IMR-90 (cell line): ENCODE data around the gene CLEC2A. TPM values are rescaled to one million over a fixed set of nuclear protein-coding genes. Genes with fewer than 3 reads are reported as not detected.

Experiments
- ATAC-seq: fragments of 200-7000 bp; cut with Tn5 transposase; 2 replicates; pipeline ENCODE4 v1.9.1; 2020; ENCODE audit warnings: low read depth, mild to moderate bottlenecking, moderate library complexity
- BruUV-seq: library from RNA; stranded (reverse); fragments of 400-500 nt; replicated peaks from 2 replicates; lab custom pipeline; 2021; lab: Mats Ljungman, UMichigan
- CTCF ChIA-PET: fragments of 300-600 bp; formaldehyde crosslinking; extraction: SDS; loops from one replicate; lab custom pipeline; 2021; ENCODE audit warnings: antibody characterized with exemption; lab: Yijun Ruan, JAX
- POLR2A ChIA-PET: fragments of 300-600 bp; sonication (Branson Sonifier 250); formaldehyde crosslinking; loops from one replicate; lab custom pipeline; 2022; ENCODE audit warnings: antibody characterized with exemption; ENCODE audit not compliant: unreplicated experiment; lab: Charles Lee
- DNase-seq: peaks from one replicate; pipeline ENCODE4 v3.0.0; 2013
- H2AFZ ChIP-seq: replicated peaks from 2 replicates; pipeline ENCODE3; 2013; ENCODE audit warnings: low read length, mild to moderate bottlenecking; ENCODE audit not compliant: poor library complexity
- H2AK5ac ChIP-seq: 2 replicates; pipeline ENCODE4 v1.6.1; 2013; ENCODE audit warnings: low read depth, low read length, inconsistent platforms
- H2AK9ac ChIP-seq: replicated peaks from 2 replicates; pipeline ENCODE3; 2013; ENCODE audit warnings: mild to moderate bottlenecking, low read depth, low read length, moderate library complexity; ENCODE audit not compliant: poor library complexity
- H2BK120ac ChIP-seq: 2 replicates; pipeline ENCODE4 v1.6.1; 2013; ENCODE audit warnings: low read depth, low read length, inconsistent platforms
- H2BK15ac ChIP-seq: 3 replicates; pipeline ENCODE4 v1.6.1; 2013; ENCODE audit warnings: low read depth, low read length, inconsistent platforms
- H2BK20ac ChIP-seq: 2 replicates; pipeline ENCODE4 v1.6.1; 2013; ENCODE audit warnings: low read depth, mild to moderate bottlenecking, inconsistent platforms, low read length, moderate library complexity
- H2BK5ac ChIP-seq: 2 replicates; pipeline ENCODE4 v1.6.1; 2013; ENCODE audit warnings: mild to moderate bottlenecking, low read depth, low read length, inconsistent platforms; ENCODE audit not compliant: poor library complexity, severe bottlenecking
- H3K14ac ChIP-seq: replicated peaks from 2 replicates; pipeline ENCODE4 v1.6.1; 2013; ENCODE audit warnings: low read depth, low read length, inconsistent platforms
- H3K18ac ChIP-seq: 2 replicates; pipeline ENCODE4 v1.6.1; 2013; ENCODE audit warnings: low read depth, low read length, control low read depth
- H3K23ac ChIP-seq: 2 replicates; pipeline ENCODE4 v1.6.1; 2013; ENCODE audit warnings: low read depth, low read length, inconsistent platforms
- H3K27ac ChIP-seq: 2 replicates; pipeline ENCODE4 v1.5.1; 2013; ENCODE audit warnings: mild to moderate bottlenecking, control low read depth, low read length; ENCODE audit not compliant: insufficient read depth
- H3K27me3 ChIP-seq: 2 replicates; pipeline ENCODE4 v1.6.1; 2013; ENCODE audit warnings: low read length; ENCODE audit not compliant: control insufficient read depth, insufficient read depth
- H3K36me3 ChIP-seq: 2 replicates; pipeline ENCODE4 v1.6.1; 2013; ENCODE audit warnings: low read length, mixed read lengths; ENCODE audit not compliant: control insufficient read depth, insufficient read depth
- H3K4ac ChIP-seq: 2 replicates; pipeline ENCODE4 v1.6.1; 2013; ENCODE audit warnings: low read depth, low read length, inconsistent platforms
- H3K4me1 ChIP-seq: 2 replicates; pipeline ENCODE4 v1.6.1; 2013; ENCODE audit warnings: low read length, mixed read lengths; ENCODE audit not compliant: control insufficient read depth, insufficient read depth
- H3K4me2 ChIP-seq: 2 replicates; pipeline ENCODE4 v1.6.1; 2013; ENCODE audit warnings: low read depth, mild to moderate bottlenecking, control low read depth, low read length, moderate library complexity
- H3K4me3 ChIP-seq: 2 replicates; pipeline ENCODE4 v1.5.1; 2013; ENCODE audit warnings: low read depth, mild to moderate bottlenecking, control low read depth, low read length, moderate library complexity; ENCODE audit not compliant: insufficient read depth
- H3K56ac ChIP-seq: 2 replicates; pipeline ENCODE4 v1.6.1; 2013; ENCODE audit warnings: low read length, inconsistent platforms; ENCODE audit not compliant: insufficient read depth; ENCODE audit errors: extremely low read depth
- H3K79me1 ChIP-seq, 2 experiments: 2 replicates each; pipeline ENCODE4 v1.6.1; 2013; ENCODE audit warnings: low read length in 2 of 2, inconsistent platforms in 1 of 2, low read depth in 1 of 2
- H3K9ac ChIP-seq: 2 replicates; pipeline ENCODE4 v1.6.1; 2013; ENCODE audit warnings: low read depth, low read length, control low read depth
- H3K9me1 ChIP-seq: 2 replicates; pipeline ENCODE4 v1.6.1; 2013; ENCODE audit warnings: low read length, inconsistent platforms; ENCODE audit not compliant: insufficient read depth
- H3K9me3 ChIP-seq: 2 replicates; pipeline ENCODE4 v1.6.1; 2013; ENCODE audit warnings: low read length; ENCODE audit not compliant: control insufficient read depth, insufficient read depth
- H4K20me1 ChIP-seq: 2 replicates; pipeline ENCODE4 v1.6.1; 2013; ENCODE audit warnings: low read length, inconsistent platforms; ENCODE audit not compliant: insufficient read depth
- H4K5ac ChIP-seq: 2 replicates; pipeline ENCODE4 v1.6.1; 2013; ENCODE audit warnings: mild to moderate bottlenecking, low read depth, low read length, control low read depth
- H4K8ac ChIP-seq, 2 experiments: 2 replicates each; pipeline ENCODE4 v1.6.1; 2013; ENCODE audit warnings: low read depth in 2 of 2, low read length in 2 of 2, control low read depth in 1 of 2, inconsistent platforms in 1 of 2
- H4K91ac ChIP-seq: 2 replicates; pipeline ENCODE4 v1.6.1; 2013; ENCODE audit warnings: low read depth, low read length, inconsistent platforms; ENCODE audit not compliant: insufficient read depth
- BHLHE40 ChIP-seq: fragments of 150-350 bp; IDR thresholded peaks from 2 replicates; pipeline ENCODE4 v1.6.1; 2016; ENCODE audit warnings: mild to moderate bottlenecking, low read depth, low read length
- CEBPB ChIP-seq: IDR thresholded peaks from 2 replicates; pipeline ENCODE4 v1.6.1; 2012; ENCODE audit warnings: low read depth, low read length, improper control_type of control experiment
- CHD1 ChIP-seq: IDR thresholded peaks from 2 replicates; pipeline ENCODE4 v1.6.1; 2012; ENCODE audit warnings: low read depth, low read length, improper control_type of control experiment
- MXI1 ChIP-seq: IDR thresholded peaks from 2 replicates; pipeline ENCODE4 v1.6.1; 2012; ENCODE audit warnings: low read depth, mild to moderate bottlenecking, low read length, moderate library complexity, borderline replicate concordance
- NFE2L2 ChIP-seq: fragments of 150-350 bp; IDR thresholded peaks from 2 replicates; pipeline ENCODE4 v1.6.1; 2016; ENCODE audit warnings: low read depth, mild to moderate bottlenecking, low read length
- RCOR1 ChIP-seq: IDR thresholded peaks from 2 replicates; pipeline ENCODE4 v1.6.1; 2012; ENCODE audit warnings: mild to moderate bottlenecking, low read length, improper control_type of control experiment; ENCODE audit not compliant: insufficient replicate concordance
- RFX5 ChIP-seq: IDR thresholded peaks from 2 replicates; pipeline ENCODE4 v1.8.0; 2012; ENCODE audit warnings: low read depth, mild to moderate bottlenecking, low read length, moderate library complexity
- WGBS, 2 experiments: methylation state at CpG; one replicate each; pipeline versions ENCODE4 v1.1.5 to v1.1.7; 2013; ENCODE audit warnings: missing lambda C conversion rate in 2 of 2; ENCODE audit not compliant: insufficient read length in 1 of 2; ENCODE audit errors: extremely low coverage in 2 of 2; 5-methylcytosine and 5-hydroxymethylcytosine counted together
- dilution Hi-C: fragments of 300-500 bp; cut with HindIII; formaldehyde crosslinking; loops from one replicate; pipeline ENCODE4 v1.14.3; 2018; ENCODE audit warnings: low sequenced_read_pairs; ENCODE audit not compliant: unreplicated experiment
- in situ Hi-C: fragments of 300-500 bp; cut with MboI; formaldehyde crosslinking; loops from 3 replicates; pipeline ENCODE4 v1.14.3; 2019; ENCODE audit warnings: low sequenced_read_pairs, inconsistent platforms, mixed read lengths
- intact Hi-C: fragments of 100-400 bp; cut with micrococcal nuclease; formaldehyde crosslinking; loops from 2 replicates; pipeline ENCODE4 v1.10.0; 2022
- polyA plus RNA-seq, 3 experiments: library from polyadenylated mRNA; depleted of rRNA; stranded (reverse); fragments of >200 nt; gene quantifications; 2 replicates each; pipeline ENCODE4 v1.2.3, GENCODE V29; 2012; ENCODE audit warnings: low replicate concordance in 1 of 3
- total RNA-seq: library from RNA; depleted of rRNA; stranded (reverse); fragments of >200 nt; gene quantifications from 2 replicates; pipeline ENCODE4 v1.2.3, GENCODE V29; 2012
- TF ChIP-seq, protein P1 (sequence below): fragments of 150-350 bp; IDR thresholded peaks from 2 replicates; pipeline ENCODE4 v1.6.1; 2017; ENCODE audit warnings: mild to moderate bottlenecking, antibody characterized with exemption, low read length, low read depth

The CLEC2A gene
- total and polyA plus RNA-seq, 2 of the 4 experiments (the other 2 are of a cell fraction): not detected

- Histone ChIP-seq H3K23ac (no peak overlapping the region), H3K18ac (no peak overlapping the region), H3K56ac (no peak overlapping the region), H4K8ac (no peak overlapping the region), H3K4ac (no peak overlapping the region), H2AK9ac (no peak overlapping the region), H2BK20ac (no peak overlapping the region), H3K4me2 (no peak overlapping the region), H2BK5ac (no peak overlapping the region), H2AFZ (no peak overlapping the region), H3K14ac (no peak overlapping the region), H3K9me3 (no peaks in the 10 kb centered on the region), H3K9me1 (no peaks in the 10 kb centered on the region), H2AK5ac (no peak overlapping the region), H3K79me1 (no peaks in the 10 kb centered on the region), H2BK15ac (no peak overlapping the region), H3K36me3 (no peaks in the 10 kb centered on the region), H4K20me1 (no peaks in the 10 kb centered on the region), H3K9ac (no peak overlapping the region), H3K27ac (no peak overlapping the region), H4K91ac (no peak overlapping the region), H4K5ac (no peak overlapping the region), H2BK120ac (no peak overlapping the region), H3K4me1 (no peaks in the 10 kb centered on the region), H3K4me3 (no peak overlapping the region), H3K27me3 (peaks cover 3% of the 10 kb centered on the region)
- POLR2A ChIA-PET: no interaction called here
- in situ Hi-C loops (no loop called here), intact Hi-C loops (no loop called here), dilution Hi-C loops (no loop called here)
- no peak for ATAC-seq
- no TSS peak for BruUV-seq
- CTCF ChIA-PET: interaction anchor here (1.3 kb wide), 1 partner anchor 141 kb away, joined by 3 read pairs; no protein-coding TSS in a partner anchor
- no peak for TF ChIP-seq MXI1
- TF ChIP-seq, protein P1, sequence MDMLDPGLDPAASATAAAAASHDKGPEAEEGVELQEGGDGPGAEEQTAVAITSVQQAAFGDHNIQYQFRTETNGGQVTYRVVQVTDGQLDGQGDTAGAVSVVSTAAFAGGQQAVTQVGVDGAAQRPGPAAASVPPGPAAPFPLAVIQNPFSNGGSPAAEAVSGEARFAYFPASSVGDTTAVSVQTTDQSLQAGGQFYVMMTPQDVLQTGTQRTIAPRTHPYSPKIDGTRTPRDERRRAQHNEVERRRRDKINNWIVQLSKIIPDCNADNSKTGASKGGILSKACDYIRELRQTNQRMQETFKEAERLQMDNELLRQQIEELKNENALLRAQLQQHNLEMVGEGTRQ: no peak
- TF ChIP-seq CHD1: no peak
- TF ChIP-seq NFE2L2: no peak
- TF ChIP-seq BHLHE40: no peak
- no peak for TF ChIP-seq RFX5
- no peak for TF ChIP-seq CEBPB
- no peak for TF ChIP-seq RCOR1
- WGBS, 2 experiments: no CpG with 5 or more reads among the region's 3 CpGs
- DNase-seq: no peak
These were observed 925 bp downstream of the CLEC2A start for GRCh38 chr12:9931245-9931644.
